ENCODE data around the gene TET1.
A peak's percentile ranks its signal among the peaks of the same experiment; 100 is the strongest.
"Not testable (repeated sequence)": the region's sequence is repeated elsewhere in the genome, so short reads cannot be mapped to it uniquely, and the experiment has no call there.

Gene TET1

GRCh38 chr10:68560186-68560942 is at the start of gene TET1:
Gene TET1, plus strand, starts transcription at chr10:68560337. Its CDS starts 12,002 bp downstream, at chr10:68572339.
- peak in 1 of 2 experiments; percentile 47 for DNase-seq (ENCODE audit: low read depth in 2 of 2)

- DNase-seq (ENCODE audit: low read depth in 2 of 2), result not testable (repeated sequence)
These were observed 43.9 kb upstream of the TET1 start for GRCh38 chr10:68516216-68516615.

GRCh38 chr10:68516766-68517165 is 43.4 kb upstream of the TET1 start:
- peak; percentile 73 to 75 for DNase-seq (ENCODE audit: low read depth in 2 of 2)

GRCh38 chr10:68517188-68517587 is 42.9 kb upstream of the TET1 start:
- peak in 1 of 2 experiments; percentile 3 for DNase-seq (ENCODE audit: low read depth in 2 of 2)

GRCh38 chr10:68518609-68519008 is 41.5 kb upstream of the TET1 start:
- DNase-seq (ENCODE audit: low read depth in 2 of 2), result not testable (repeated sequence)

GRCh38 chr10:68525490-68526038 is 34.6 kb upstream of the TET1 start:
- DNase-seq (ENCODE audit: low read depth in 2 of 2), result not testable (repeated sequence)

- no peak for DNase-seq (ENCODE audit: low read depth in 2 of 2)
These were observed 33.4 kb upstream of the TET1 start for GRCh38 chr10:68526634-68527307.

GRCh38 chr10:68536973-68537372 is 23.2 kb upstream of the TET1 start:
- DNase-seq (ENCODE audit: low read depth in 2 of 2), result no peak

GRCh38 chr10:68537796-68538195 is 22.3 kb upstream of the TET1 start:
- DNase-seq (ENCODE audit: low read depth in 2 of 2), result no peak

GRCh38 chr10:68543004-68543918 is 16.9 kb upstream of the TET1 start:
- no peak for DNase-seq (ENCODE audit: low read depth in 2 of 2)

- peak; percentile 70 to 74 for DNase-seq (ENCODE audit: low read depth in 2 of 2)
These were observed 9.3 kb upstream of the TET1 start for GRCh38 chr10:68550747-68551411.

- no peak for DNase-seq (ENCODE audit: low read depth in 2 of 2)
These were observed 7.0 kb upstream of the TET1 start for GRCh38 chr10:68553138-68553537.

- no peak for DNase-seq (ENCODE audit: low read depth in 2 of 2)
These were observed 6.5 kb upstream of the TET1 start for GRCh38 chr10:68553599-68553998.

GRCh38 chr10:68558478-68558877 is 1.7 kb upstream of the TET1 start:
- DNase-seq (ENCODE audit: low read depth in 2 of 2), result no peak

- DNase-seq (ENCODE audit: low read depth in 2 of 2), result no peak
These were observed 886 bp upstream of the TET1 start for GRCh38 chr10:68559251-68559650.

GRCh38 chr10:68559841-68560185 is 324 bp upstream of the TET1 start:
- DNase-seq (ENCODE audit: low read depth in 2 of 2), result no peak

- DNase-seq (ENCODE audit: low read depth in 2 of 2), result no peak
These were observed 1.1 kb downstream of the TET1 start for GRCh38 chr10:68560943-68561864.

- no peak for DNase-seq (ENCODE audit: low read depth in 2 of 2)
These were observed 1.9 kb downstream of the TET1 start for GRCh38 chr10:68561865-68562649.

Measured in fibroblast of skin of left quadriceps (primary cell).